ENCODE measurements around the gene OR7A17. TPM values are rescaled to one million over a fixed set of nuclear protein-coding genes. Genes with fewer than 3 reads are reported as not detected.

OR7A17 gene
- not detected for total RNA-seq

GRCh38 chr19:14886032-14886431, at the start of gene OR7A17:
OR7A17 (minus strand) TSS chr19:14886132; CDS start chr19:14881355, 4,777 bp downstream.
- no peaks in the 10 kb centered on the region for H3K27me3 ChIP-seq
- H3K36me3 ChIP-seq: no peaks in the 10 kb centered on the region
- TF ChIP-seq CTCF (IDR thresholded peaks at IDR 0.05): no peak
- H3K9me3 ChIP-seq: no peaks in the 10 kb centered on the region
- no peak within 1 kb of the TSS for H3K4me3 ChIP-seq
- H3K4me1 ChIP-seq: peaks cover 0 to 9% of the 10 kb centered on the region in 2 donors
- DNase-seq (ENCODE audit: low spot score): no peak
- H3K27ac ChIP-seq: no peak within 1 kb of the TSS

- H3K4me3 ChIP-seq: no peak overlapping the region
- no peaks in the 10 kb centered on the region for H3K4me1 ChIP-seq
- no peaks in the 10 kb centered on the region for H3K36me3 ChIP-seq
- H3K27ac ChIP-seq: no peak overlapping the region
- no peak for DNase-seq (ENCODE audit: low spot score)
- peaks cover 0 to 16% of the 10 kb centered on the region in 2 donors for H3K9me3 ChIP-seq
- no peaks in the 10 kb centered on the region for H3K27me3 ChIP-seq
- TF ChIP-seq CTCF (IDR thresholded peaks at IDR 0.05): no peak
These were observed 47.6 kb upstream of the OR7A17 start for GRCh38 chr19:14933506-14933905.

GRCh38 chr19:14916848-14917247, 30.9 kb upstream of the OR7A17 start:
- Histone ChIP-seq H3K36me3 (no peaks in the 10 kb centered on the region), H3K27me3 (no peaks in the 10 kb centered on the region), H3K4me3 (no peak overlapping the region), H3K9me3 (no peaks in the 10 kb centered on the region), H3K27ac (no peak overlapping the region), H3K4me1 (no peaks in the 10 kb centered on the region)
- DNase-seq (ENCODE audit: low spot score): no peak
- TF ChIP-seq CTCF (IDR thresholded peaks at IDR 0.05): no peak

GRCh38 chr19:14915116-14915515, 29.2 kb upstream of the OR7A17 start:
- no peak for TF ChIP-seq CTCF (IDR thresholded peaks at IDR 0.05)
- H3K27ac ChIP-seq: no peak overlapping the region
- no peak overlapping the region for H3K4me3 ChIP-seq
- no peak for DNase-seq (ENCODE audit: low spot score)
- no peaks in the 10 kb centered on the region for H3K27me3 ChIP-seq
- H3K36me3 ChIP-seq: no peaks in the 10 kb centered on the region
- H3K9me3 ChIP-seq: no peaks in the 10 kb centered on the region
- no peaks in the 10 kb centered on the region for H3K4me1 ChIP-seq

GRCh38 chr19:14906711-14907110, 20.8 kb upstream of the OR7A17 start:
- H3K27ac ChIP-seq: no peak overlapping the region
- H3K27me3 ChIP-seq: no peaks in the 10 kb centered on the region
- H3K4me1 ChIP-seq: no peaks in the 10 kb centered on the region
- no peak for DNase-seq (ENCODE audit: low spot score)
- H3K36me3 ChIP-seq: no peaks in the 10 kb centered on the region
- no peaks in the 10 kb centered on the region for H3K9me3 ChIP-seq
- no peak overlapping the region for H3K4me3 ChIP-seq
- TF ChIP-seq CTCF (IDR thresholded peaks at IDR 0.05): no peak

- TF ChIP-seq CTCF (IDR thresholded peaks at IDR 0.05): no peak
These were observed 15.8 kb upstream of the OR7A17 start for GRCh38 chr19:14901675-14902260.

More at GRCh38 chr19:14901675-14902260, 15.8 kb upstream of the OR7A17 start:
- Histone ChIP-seq H3K27ac (no peak overlapping the region), H3K27me3 (no peaks in the 10 kb centered on the region), H3K9me3 (no peaks in the 10 kb centered on the region), H3K36me3 (no peaks in the 10 kb centered on the region), H3K4me3 (no peak overlapping the region), H3K4me1 (no peaks in the 10 kb centered on the region)
- DNase-seq (ENCODE audit: low spot score): no peak

All from right atrium auricular region (tissue), 2 donors.